Breast epithelium (tissue), 4 donors: ENCODE data around the gene SCN2B. TPM values are rescaled to one million over a fixed set of nuclear protein-coding genes. Genes with fewer than 3 reads are reported as not detected.

Experiments
- DNase-seq, 2 donors: peaks; one replicate each; pipeline ENCODE4 v3.0.0-alpha.2; 2019; ENCODE audit warnings: low spot score in 2 of 2
- H3K27ac ChIP-seq, 2 donors: fragments of 200-600 bp; sonication (generic) in 1 of 2; one replicate each; pipeline ENCODE4 v1.5.1; 2016 to 2019; ENCODE audit warnings: mild to moderate bottlenecking in 1 of 2
- H3K27me3 ChIP-seq, 2 donors: fragments of 200-600 bp; sonication (generic) in 1 of 2; one replicate each; pipeline versions ENCODE4 v1.5.1 to v1.6.0; 2017 to 2019; ENCODE audit warnings: control low read depth in 1 of 2, mild to moderate bottlenecking in 1 of 2
- H3K36me3 ChIP-seq: fragments of 200-600 bp; one replicate; pipeline ENCODE4 v1.5.1; 2019
- H3K4me1 ChIP-seq, 2 donors: fragments of 200-600 bp; sonication (generic); one replicate each; pipeline ENCODE4 v1.5.1; 2016 to 2019; ENCODE audit warnings: control low read depth in 1 of 2
- H3K4me3 ChIP-seq, 3 donors: fragments of 200-600 bp; sonication (generic); 1 replicate in 2 of 3; 2 replicates in 1 of 3; pipeline ENCODE4 v1.5.1; 2016 to 2019; ENCODE audit warnings: mild to moderate bottlenecking in 3 of 3, moderate library complexity in 2 of 3
- H3K9me3 ChIP-seq, 2 donors: fragments of 200-600 bp; sonication (generic) in 1 of 2; one replicate each; pipeline ENCODE4 v1.5.1; 2016 to 2019; ENCODE audit warnings: control low read depth in 1 of 2
- CTCF ChIP-seq, 3 donors: fragments of 450-650 bp; IDR thresholded peaks; one replicate each; pipeline ENCODE4 v1.5.1; 2016 to 2017; ENCODE audit warnings: antibody characterized with exemption in 3 of 3, mild to moderate bottlenecking in 3 of 3, moderate library complexity in 3 of 3
- POLR2A ChIP-seq: fragments of 450-650 bp; IDR thresholded peaks from one replicate; pipeline ENCODE4 v1.6.1; 2016; ENCODE audit warnings: antibody characterized with exemption, mild to moderate bottlenecking, moderate library complexity
- POLR2AphosphoS5 ChIP-seq, 3 donors: sonication (generic); formaldehyde crosslinking; IDR thresholded peaks; one replicate each; pipeline ENCODE4 v1.6.1; 2017; ENCODE audit warnings: antibody characterized with exemption in 3 of 3
- intact Hi-C: fragments of 100-400 bp; cut with DNase I; formaldehyde crosslinking; loops from one replicate; pipeline ENCODE4 v1.15.1; 2023; ENCODE audit warnings: low total_unique reads
- total RNA-seq, 3 donors: library from RNA; depleted of rRNA; stranded (reverse); fragments of >200 nt; gene quantifications; one replicate each; pipeline ENCODE4 v1.1.0, GENCODE V29; 2016

Gene SCN2B
- total RNA-seq, 3 donors from 2014 or later, result under 0.01 to 0.88 (median 0.16) TPM

- Histone ChIP-seq H3K9me3 (no peaks in the 10 kb centered on the region), H3K27me3 (no peaks in the 10 kb centered on the region), H3K4me3 (no peak overlapping the region), H3K27ac (no peak overlapping the region), H3K4me1 (no peaks in the 10 kb centered on the region), H3K36me3 (no peaks in the 10 kb centered on the region)
- TF ChIP-seq CTCF (IDR thresholded peaks at IDR 0.05) (no peak), POLR2AphosphoS5 (IDR thresholded peaks at IDR 0.05) (no peak), POLR2A (no peak)
- intact Hi-C loops, result no loop called here
- DNase-seq, result no peak
These were observed 26.4 kb upstream of the SCN2B start for GRCh38 chr11:118202599-118203422.

DNA sequence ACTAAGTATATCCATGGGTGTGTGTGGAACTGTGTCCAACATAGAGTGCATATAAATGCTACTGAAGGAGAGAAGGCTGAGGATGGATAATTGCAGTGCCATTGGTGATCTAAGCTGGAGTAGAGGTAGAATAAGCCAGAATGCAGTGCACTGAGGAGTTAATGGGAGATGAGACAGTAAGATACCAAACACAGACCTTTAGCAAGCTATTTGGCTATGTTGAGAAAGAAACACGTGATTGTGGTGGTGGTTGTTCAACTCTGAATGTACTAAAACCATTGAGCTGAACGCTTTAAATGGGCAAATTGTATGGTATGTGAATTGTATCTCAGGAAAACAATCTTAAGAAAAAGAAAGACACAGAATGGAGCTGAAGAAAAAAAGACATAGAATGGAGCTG, 25.5 kb upstream of the SCN2B start:
- no peak overlapping the region for H3K4me3 ChIP-seq
- TF ChIP-seq POLR2A, result no peak

DNA sequence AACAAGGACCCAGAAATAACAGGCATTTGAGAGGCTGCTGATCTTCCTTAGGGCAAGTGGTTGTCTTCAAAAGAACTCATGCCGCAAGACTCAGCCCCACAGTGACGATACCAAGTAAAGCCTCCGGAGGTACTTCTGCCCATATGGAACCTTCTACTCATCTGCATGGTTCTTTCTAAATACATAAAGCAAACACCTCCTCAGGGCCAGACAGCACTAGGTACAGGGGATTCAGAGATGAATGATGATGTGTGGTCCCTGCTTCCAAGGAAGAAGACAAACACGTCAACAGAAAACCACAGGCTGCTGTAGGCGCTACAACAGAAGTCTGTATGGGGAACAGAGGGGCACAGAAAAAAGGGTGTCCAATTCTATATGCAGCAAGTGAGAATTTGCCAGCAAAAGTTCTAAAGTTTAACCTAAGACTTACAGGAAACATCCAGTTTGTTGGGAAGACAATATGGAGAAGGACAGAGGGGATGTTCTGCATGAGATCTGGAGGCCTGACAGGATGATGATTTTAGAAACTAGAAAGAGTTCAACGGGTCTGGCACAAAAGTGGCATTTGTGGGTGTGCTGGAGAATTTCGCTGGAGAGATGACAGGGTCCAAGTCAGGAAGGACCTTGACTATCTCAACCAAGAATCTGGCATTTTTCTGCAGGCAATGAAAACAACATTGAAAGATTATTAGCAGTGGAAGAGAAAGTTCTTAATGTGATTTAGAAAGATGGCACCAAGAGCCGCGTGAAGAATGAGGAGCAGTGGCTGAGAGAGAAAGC, 24.7 kb upstream of the SCN2B start:
- H3K4me3 ChIP-seq, result no peak overlapping the region
- no peaks in the 10 kb centered on the region for H3K9me3 ChIP-seq
- H3K36me3 ChIP-seq, result no peaks in the 10 kb centered on the region
- no peak for DNase-seq
- no peaks in the 10 kb centered on the region for H3K27me3 ChIP-seq
- intact Hi-C loops, result no loop called here
- no peak for TF ChIP-seq POLR2A
- no peak for TF ChIP-seq POLR2AphosphoS5 (IDR thresholded peaks at IDR 0.05)
- TF ChIP-seq CTCF (IDR thresholded peaks at IDR 0.05), result no peak
- no peaks in the 10 kb centered on the region for H3K4me1 ChIP-seq
- no peak overlapping the region for H3K27ac ChIP-seq

More for the DNA sequence above, 25.5 kb upstream of the SCN2B start:
- no peak for DNase-seq
- intact Hi-C loops, result no loop called here
- Histone ChIP-seq H3K9me3 (no peaks in the 10 kb centered on the region), H3K4me1 (no peaks in the 10 kb centered on the region), H3K36me3 (no peaks in the 10 kb centered on the region), H3K27ac (no peak overlapping the region), H3K27me3 (no peaks in the 10 kb centered on the region)

DNA sequence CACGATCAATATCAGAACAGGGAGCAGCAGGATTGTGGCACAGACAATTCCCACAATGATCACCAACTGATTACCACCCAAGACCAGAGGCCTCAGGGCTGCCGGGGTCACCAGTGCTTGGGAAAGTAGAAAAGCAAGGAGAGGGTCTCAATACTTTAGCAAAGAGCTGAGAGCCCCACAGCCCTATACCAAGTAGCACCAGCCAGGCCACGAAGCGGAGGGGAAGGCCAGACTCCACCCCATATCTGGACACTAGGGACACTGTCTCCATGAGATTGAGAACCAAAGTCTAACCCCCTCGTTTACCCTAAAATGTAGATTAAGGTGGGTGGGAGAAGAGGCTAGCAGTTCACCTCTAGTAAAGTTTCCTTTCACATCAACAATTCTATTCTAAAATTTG, 24.1 kb upstream of the SCN2B start:
- no peaks in the 10 kb centered on the region for H3K4me1 ChIP-seq
- no peaks in the 10 kb centered on the region for H3K9me3 ChIP-seq
- H3K4me3 ChIP-seq, result no peak overlapping the region
- no peak for DNase-seq
- no peaks in the 10 kb centered on the region for H3K36me3 ChIP-seq
- H3K27me3 ChIP-seq, result no peaks in the 10 kb centered on the region
- intact Hi-C loops, result no loop called here
- no peak overlapping the region for H3K27ac ChIP-seq
- TF ChIP-seq POLR2AphosphoS5 (IDR thresholded peaks at IDR 0.05), result no peak
- no peak for TF ChIP-seq CTCF (IDR thresholded peaks at IDR 0.05)
- no peak for TF ChIP-seq POLR2A

DNA sequence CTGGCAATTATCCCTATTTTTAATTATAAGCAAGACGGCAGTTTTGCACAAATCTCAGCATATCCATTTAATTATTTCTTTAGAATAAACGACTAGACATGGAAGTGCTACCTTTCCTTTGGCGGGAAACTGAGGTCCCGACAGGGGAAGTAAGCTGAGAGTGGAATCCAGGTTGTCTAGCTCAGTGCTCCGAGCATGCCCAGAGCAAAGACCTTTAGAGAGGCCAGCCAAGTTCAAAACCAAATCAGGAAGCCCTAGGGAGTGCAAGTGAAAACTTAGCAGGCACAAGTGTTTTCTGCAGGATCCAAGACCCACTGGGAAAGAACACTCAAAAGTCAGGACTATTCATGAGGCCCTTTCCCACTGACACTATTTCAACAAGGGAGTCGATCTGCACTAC, 22.7 kb upstream of the SCN2B start:
- DNase-seq, result no peak
- Histone ChIP-seq H3K9me3 (no peaks in the 10 kb centered on the region), H3K27me3 (no peaks in the 10 kb centered on the region), H3K4me1 (no peaks in the 10 kb centered on the region), H3K36me3 (no peaks in the 10 kb centered on the region), H3K4me3 (no peak overlapping the region), H3K27ac (no peak overlapping the region)
- TF ChIP-seq POLR2A (no peak), POLR2AphosphoS5 (IDR thresholded peaks at IDR 0.05) (no peak), CTCF (IDR thresholded peaks at IDR 0.05) (no peak)
- intact Hi-C loops, result loop anchor here (5.0 kb wide), 1 partner anchor 62 kb away; no protein-coding TSS in a partner anchor
